K562 (cell line): ENCODE data around the gene ELMO3. TPM values are rescaled to one million over a fixed set of nuclear protein-coding genes. Genes with fewer than 3 reads are reported as not detected.

Experiments used
- ATAC-seq: fragments of 200-7000 bp; cut with Tn5 transposase; 3 replicates; pipeline ENCODE4 v1.9.1; 2020; ENCODE audit warnings: moderate library complexity
- BruUV-seq: library from RNA; stranded (reverse); fragments of 400-500 nt; replicated peaks from 2 replicates; lab custom pipeline; 2021; lab: Mats Ljungman, UMichigan
- CTCF ChIA-PET: fragments of 300-600 bp; formaldehyde crosslinking; extraction: SDS; loops from one replicate; lab custom pipeline; 2021; ENCODE audit warnings: low intra/inter-chr PET ratio; lab: Yijun Ruan, JAX
- POLR2A ChIA-PET: fragments of 300-600, 350-650 bp; sonication (Branson Sonifier 250); formaldehyde crosslinking; extraction: SDS; loops from one replicate; lab custom pipeline; 2021; ENCODE audit warnings: antibody characterized with exemption, inconsistent platforms; lab: Yijun Ruan, JAX
- DNase-seq, 4 experiments: peaks; one replicate each; pipeline versions ENCODE4 v3.0.0 to v3.0.0-alpha.2; 2011 to 2018; ENCODE audit warnings: low spot score in 3 of 4, mixed read lengths in 3 of 4; ENCODE audit errors: extremely low read depth in 1 of 4
- FAIRE-seq: peaks from 2 replicates; lab custom pipeline; 2011; peaks lifted over from hg19 to GRCh38; lab: Jason Lieb, UNC
- H2AFZ ChIP-seq: 2 replicates; pipeline ENCODE4 v1.6.0; 2011; ENCODE audit warnings: low read depth, low read length, control low read depth, inconsistent platforms
- H3K27ac ChIP-seq: fragments of 200-600 bp; 3 replicates; pipeline ENCODE4 v1.8.0; 2011; ENCODE audit warnings: low read depth, mild to moderate bottlenecking, control low read depth, inconsistent platforms, low read length, moderate library complexity, mixed read lengths; ENCODE audit errors: extremely low read depth
- H3K27me3 ChIP-seq, 2 experiments: fragments of 300-600 bp in 1 of 2; 2 replicates in 1 of 2; 3 replicates in 1 of 2; pipeline versions ENCODE4 v1.6.0 to v1.8.0; 2011; ENCODE audit warnings: inconsistent platforms in 2 of 2, low read length in 2 of 2, mild to moderate bottlenecking in 1 of 2, mixed read lengths in 1 of 2, moderate library complexity in 1 of 2; ENCODE audit not compliant: control insufficient read depth in 2 of 2, insufficient read depth in 2 of 2
- H3K36me3 ChIP-seq: fragments of 300-600 bp; 3 replicates; pipeline ENCODE4 v1.8.0; 2011; ENCODE audit warnings: mild to moderate bottlenecking, low read length, inconsistent platforms; ENCODE audit not compliant: control insufficient read depth, insufficient read depth
- H3K4me1 ChIP-seq, 2 experiments: fragments of 200-600 bp in 1 of 2; replicated peaks in 1 of 2; 2 replicates in 1 of 2; 3 replicates in 1 of 2; pipeline versions ENCODE4 v1.5.1 to v1.8.0; 2011; ENCODE audit warnings: inconsistent platforms in 2 of 2, low read length in 2 of 2, mild to moderate bottlenecking in 1 of 2, mixed read lengths in 1 of 2, moderate library complexity in 1 of 2; ENCODE audit not compliant: control insufficient read depth in 2 of 2, insufficient read depth in 2 of 2
- H3K4me2 ChIP-seq: 2 replicates; pipeline ENCODE4 v1.6.1; 2011; ENCODE audit warnings: low read length, control low read depth, inconsistent platforms, mixed read lengths; ENCODE audit not compliant: insufficient read depth
- H3K4me3 ChIP-seq: fragments of 200-600 bp; sonication (generic), shearing (Covaris generic); 2 replicates; pipeline ENCODE4 v1.5.1; 2016; ENCODE audit warnings: control low read depth, inconsistent platforms
- H3K79me2 ChIP-seq: fragments of 200-600 bp; 3 replicates; pipeline ENCODE4 v1.8.0; 2011; ENCODE audit warnings: low read length, inconsistent platforms; ENCODE audit not compliant: control insufficient read depth, insufficient read depth
- H3K9ac ChIP-seq, 2 experiments: 2 replicates each; pipeline versions ENCODE4 v1.6.0 to v1.6.1; 2011; ENCODE audit warnings: low read depth in 2 of 2, low read length in 2 of 2, control low read depth in 1 of 2, inconsistent platforms in 1 of 2, mild to moderate bottlenecking in 1 of 2, mixed read lengths in 1 of 2; ENCODE audit not compliant: insufficient read depth in 1 of 2
- H3K9me1 ChIP-seq: one replicate; pipeline ENCODE4 v1.6.0; 2011; ENCODE audit warnings: inconsistent platforms, mild to moderate bottlenecking, low read length, moderate library complexity; ENCODE audit not compliant: control insufficient read depth, insufficient read depth
- H3K9me3 ChIP-seq: replicated peaks from 2 replicates; pipeline ENCODE4 v1.5.1; 2011; ENCODE audit warnings: low read depth, low read length, inconsistent platforms; ENCODE audit not compliant: control insufficient read depth, insufficient read depth
- H4K20me1 ChIP-seq: replicated peaks from 2 replicates; pipeline ENCODE4 v1.6.1; 2011; ENCODE audit warnings: low read length, inconsistent platforms, mixed read lengths; ENCODE audit not compliant: control insufficient read depth, insufficient read depth
- CHAMP1 ChIP-seq: fragments of 450-650 bp; IDR thresholded peaks from 2 replicates; pipeline ENCODE4 v1.6.1; 2016; ENCODE audit warnings: mild to moderate bottlenecking
- CHD7 ChIP-seq: fragments of 200-600 bp; sonication (generic); IDR thresholded peaks from one replicate; pipeline ENCODE4 v1.6.1; 2012; ENCODE audit warnings: mild to moderate bottlenecking, low read depth, low read length, inconsistent platforms
- KDM5B ChIP-seq: fragments of 200-600 bp; sonication (generic); IDR thresholded peaks from 2 replicates; pipeline ENCODE4 v1.6.1; 2012; ENCODE audit warnings: low read depth, mild to moderate bottlenecking, moderate library complexity, low read length, control low read depth, inconsistent platforms; ENCODE audit not compliant: insufficient replicate concordance
- PTTG1 ChIP-seq: fragments of 450-650 bp; IDR thresholded peaks from 2 replicates; pipeline ENCODE4 v1.6.1; 2016; ENCODE audit warnings: low read depth, mild to moderate bottlenecking, missing genetic modification characterization, missing compliant biosample characterization
- ZNF23 ChIP-seq: fragments of 250-450 bp; sonication (Bioruptor Pico); IDR thresholded peaks from 2 replicates; pipeline ENCODE4 v1.4.0; 2020; ENCODE audit warnings: mild to moderate bottlenecking
- WGBS: fragments of 100-300 bp; shearing (Covaris generic); methylation state at CpG from one replicate; pipeline ENCODE4 v1.1.6; 2016; ENCODE audit warnings: low coverage, mixed read lengths; ENCODE audit not compliant: insufficient coverage; ENCODE audit errors: missing lambda C conversion rate; 5-methylcytosine and 5-hydroxymethylcytosine counted together
- in situ Hi-C: fragments of 300-500 bp; cut with MboI; formaldehyde crosslinking; loops from 4 replicates; pipeline ENCODE4 v1.15.0; 2018; ENCODE audit warnings: inconsistent platforms, mixed read lengths
- intact Hi-C: fragments of 100-400 bp; cut with micrococcal nuclease; formaldehyde crosslinking; loops from 2 replicates; pipeline ENCODE4 v1.14.2; 2022
- polyA plus RNA-seq, 8 experiments: library from polyadenylated mRNA; depleted of rRNA in 4 of 8; stranded (reverse) in 5 of 8; unstranded in 3 of 8; fragments of >200 nt; fragmentation: Nextera tagmentation in 2 of 8; fragmentation: Illumina TruSeq in 1 of 8; extraction: Ambion mirVana in 2 of 8; extraction: Trizol in 1 of 8; gene quantifications; 2 replicates each; pipeline versions ENCODE4 v1.2.1 to v1.2.3, GENCODE V29; 2011 to 2014; ENCODE audit warnings: inconsistent platforms in 1 of 8, missing spikeins in 1 of 8
- total RNA-seq, 7 experiments: library from RNA; depleted of rRNA in 6 of 7; stranded (reverse); fragments of >200 nt in 6 of 7; fragmentation: Illumina TruSeq in 2 of 7; extraction: Trizol in 2 of 7; gene quantifications; 2 replicates each; pipeline versions ENCODE4 v1.2.1 to v1.2.3, GENCODE V29; 2011 to 2021; ENCODE audit warnings: low replicate concordance in 1 of 7

The ELMO3 gene
- total and polyA plus RNA-seq, 9 of the 15 experiments (the other 6 are each of a cell fraction or from before 2014, with no cell fraction given) = 0.04 to 5.1 (median 1.5) TPM

GRCh38 chr16:67216612-67217490 is 17.9 kb downstream of the ELMO3 start:
- peak; percentile 93 for FAIRE-seq
- in situ Hi-C loops = no loop called here
- POLR2A ChIA-PET = interaction anchor here (0.6 to 3.1 kb wide), 6 partner anchors 9 to 20 kb away, joined by 3 to 21 read pairs (median 4); partner anchors contain the start of gene TMEM208
- TF ChIP-seq ZNF23 (CRISPR knock-in tag) (no peak), CHD7 (no peak), CHAMP1 (no peak), PTTG1 (tag) (no peak), KDM5B (peak; percentile 55)

More at GRCh38 chr16:67216612-67217490, 17.9 kb downstream of the ELMO3 start:
- Histone ChIP-seq H3K4me2 (peak overlapping the region; percentile 64), H3K4me3 (no peak overlapping the region), H3K27ac (peak overlapping the region; percentile 42), H3K9me1 (no peaks in the 10 kb centered on the region), H3K27me3 (no peaks in the 10 kb centered on the region), H3K9ac (peak overlapping the region; percentile 33 to 89; a peak in 3 of 4 replicates), H4K20me1 (no peaks in the 10 kb centered on the region), H3K79me2 (no peaks in the 10 kb centered on the region), H3K4me1 (peaks cover 20 to 24% of the 10 kb centered on the region in 2 experiments), H2AFZ (peak overlapping the region; percentile 94), H3K9me3 (no peaks in the 10 kb centered on the region), H3K36me3 (no peaks in the 10 kb centered on the region)
- intact Hi-C loops = no loop called here
- ATAC-seq = peak; percentile 89
- BruUV-seq = no TSS peak
- CTCF ChIA-PET = no interaction called here
- DNase-seq = peak; percentile 64 to 83 (median 73)
- 35% methylated on average over 17 of the region's 18 CpGs for WGBS
